ENCODE results near the gene ITPRIPL1.

ITPRIPL1 gene

GRCh38 chr2:96329874-96330273, 4.8 kb downstream of the ITPRIPL1 start:
- in situ Hi-C loops (cut with MboI; ENCODE audit: low sequenced_read_pairs), result no loop called here
- Histone ChIP-seq H3K36me3 (replicated peaks) (peaks cover 5% of the 10 kb centered on the region; the same call in 1 of the 2 replicates), H3K9me3 (no peaks in the 10 kb centered on the region), H3K4me3 (no peak overlapping the region), H3K4me1 (peaks cover 19% of the 10 kb centered on the region), H3K27me3 (ENCODE audit: low read depth) (no peaks in the 10 kb centered on the region)
- no peak for DNase-seq (ENCODE audit: low spot score in 2 of 2)

- in situ Hi-C loops (cut with MboI; ENCODE audit: low sequenced_read_pairs), result no loop called here
- Histone ChIP-seq H3K36me3 (replicated peaks) (peaks cover 5% of the 10 kb centered on the region; the same call in 1 of the 2 replicates), H3K9me3 (no peaks in the 10 kb centered on the region), H3K4me1 (peaks cover 22% of the 10 kb centered on the region), H3K4me3 (no peak overlapping the region), H3K27me3 (ENCODE audit: low read depth) (no peaks in the 10 kb centered on the region)
- DNase-seq (ENCODE audit: low spot score in 2 of 2), result no peak
Observed at GRCh38 chr2:96330407-96330806, 5.3 kb downstream of the ITPRIPL1 start.

DNA sequence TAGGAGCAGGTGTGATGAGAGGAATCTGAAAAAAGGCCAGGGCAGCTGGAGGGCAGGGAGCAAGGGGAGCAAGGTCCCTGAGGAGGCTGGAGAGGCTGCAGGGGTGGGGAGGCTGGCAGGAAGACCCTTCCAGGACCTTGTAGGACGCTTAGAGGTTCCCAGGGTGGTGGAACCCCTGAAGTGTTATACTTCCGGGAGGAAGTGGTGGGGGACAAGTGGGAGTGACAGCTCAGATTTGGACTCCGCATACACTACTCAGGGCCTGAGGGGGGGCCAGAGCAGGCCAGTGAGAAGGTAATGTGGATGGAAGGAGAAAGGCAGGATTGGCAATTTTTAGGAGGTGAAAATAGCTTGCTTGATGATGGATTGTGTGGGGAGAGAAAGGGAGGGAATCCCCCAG, 8.6 kb downstream of the ITPRIPL1 start:
- in situ Hi-C loops (cut with MboI; ENCODE audit: low sequenced_read_pairs), result no loop called here

DNA sequence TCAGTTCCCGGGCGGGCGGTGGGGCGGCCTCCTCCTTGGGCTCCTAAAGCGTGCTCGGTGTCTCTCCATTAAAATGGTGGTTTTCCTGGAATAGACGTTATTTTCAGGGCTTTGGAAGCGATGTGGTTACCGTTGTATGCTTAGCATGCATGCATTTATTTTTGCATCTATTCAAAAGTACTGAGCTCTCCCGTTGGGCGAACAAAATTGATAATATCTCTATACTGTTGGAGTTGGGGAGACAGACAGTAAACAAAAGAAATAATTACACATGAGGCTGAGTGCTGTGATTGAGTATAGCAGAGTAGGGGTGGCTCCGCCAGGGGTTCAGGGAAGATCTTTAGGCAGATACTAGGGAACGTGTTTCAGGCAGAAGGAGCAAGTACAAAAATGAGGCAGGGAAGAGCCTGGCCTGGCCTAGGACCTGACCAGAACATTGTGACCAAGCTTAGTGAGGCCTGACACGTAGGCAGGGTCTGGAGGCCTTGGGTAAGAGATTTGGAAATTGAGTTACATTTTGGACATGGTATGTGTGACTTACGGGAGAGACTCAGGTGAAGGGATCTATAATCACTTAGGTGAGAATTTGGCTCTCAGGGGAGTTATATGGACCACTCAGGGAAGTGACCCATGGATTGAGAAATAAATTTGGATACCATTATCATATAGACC, 11.1 kb downstream of the ITPRIPL1 start:
- H3K4me3 ChIP-seq, result peak overlapping the region; percentile 49
- no peak for DNase-seq (ENCODE audit: low spot score in 2 of 2)
- in situ Hi-C loops (cut with MboI; ENCODE audit: low sequenced_read_pairs), result no loop called here
- H3K36me3 ChIP-seq (replicated peaks), result peaks cover 9% of the 10 kb centered on the region; the same call in 1 of the 2 replicates
- H3K4me1 ChIP-seq, result peaks cover 15% of the 10 kb centered on the region
- H3K27me3 ChIP-seq (ENCODE audit: low read depth), result no peaks in the 10 kb centered on the region
- H3K9me3 ChIP-seq, result no peaks in the 10 kb centered on the region

More for the DNA sequence above, 8.6 kb downstream of the ITPRIPL1 start:
- DNase-seq (ENCODE audit: low spot score in 2 of 2), result no peak
- no peaks in the 10 kb centered on the region for H3K36me3 ChIP-seq (replicated peaks)
- no peak overlapping the region for H3K4me3 ChIP-seq
- no peaks in the 10 kb centered on the region for H3K9me3 ChIP-seq
- H3K4me1 ChIP-seq, result peaks cover 20% of the 10 kb centered on the region
- H3K27me3 ChIP-seq (ENCODE audit: low read depth), result no peaks in the 10 kb centered on the region

- Histone ChIP-seq H3K36me3 (replicated peaks) (peaks cover 15% of the 10 kb centered on the region), H3K4me3 (peak overlapping the region; percentile 49), H3K9me3 (no peaks in the 10 kb centered on the region), H3K27me3 (ENCODE audit: low read depth) (no peaks in the 10 kb centered on the region), H3K4me1 (peaks cover 15% of the 10 kb centered on the region)
- no peak for DNase-seq (ENCODE audit: low spot score in 2 of 2)
- in situ Hi-C loops (cut with MboI; ENCODE audit: low sequenced_read_pairs), result no loop called here
Observed at GRCh38 chr2:96336873-96337272, 11.8 kb downstream of the ITPRIPL1 start.

- Histone ChIP-seq H3K9me3 (no peaks in the 10 kb centered on the region), H3K4me1 (peaks cover 6% of the 10 kb centered on the region; the same call in 1 of the 2 replicates), H3K4me3 (no peak overlapping the region), H3K36me3 (replicated peaks) (peaks cover 52% of the 10 kb centered on the region), H3K27me3 (ENCODE audit: low read depth) (no peaks in the 10 kb centered on the region)
- in situ Hi-C loops (cut with MboI; ENCODE audit: low sequenced_read_pairs), result no loop called here
- DNase-seq (ENCODE audit: low spot score in 2 of 2), result no peak
Observed at GRCh38 chr2:96340493-96341414, 15.6 kb downstream of the ITPRIPL1 start.

- H3K27me3 ChIP-seq (ENCODE audit: low read depth), result no peaks in the 10 kb centered on the region
- in situ Hi-C loops (cut with MboI; ENCODE audit: low sequenced_read_pairs), result no loop called here
- H3K36me3 ChIP-seq (replicated peaks), result peaks cover 58% of the 10 kb centered on the region
- no peaks in the 10 kb centered on the region for H3K9me3 ChIP-seq
- no peak for DNase-seq (ENCODE audit: low spot score in 2 of 2)
- H3K4me3 ChIP-seq, result no peak overlapping the region
- peaks cover 6% of the 10 kb centered on the region; the same call in 1 of the 2 replicates for H3K4me1 ChIP-seq
Observed at GRCh38 chr2:96341641-96342040, 16.5 kb downstream of the ITPRIPL1 start.

- Histone ChIP-seq H3K4me1 (peaks cover 1% of the 10 kb centered on the region; the same call in 1 of the 2 replicates), H3K27me3 (ENCODE audit: low read depth) (no peaks in the 10 kb centered on the region), H3K36me3 (replicated peaks) (peaks cover 58% of the 10 kb centered on the region), H3K9me3 (no peaks in the 10 kb centered on the region), H3K4me3 (no peak overlapping the region)
- DNase-seq (ENCODE audit: low spot score in 2 of 2), result no peak
- in situ Hi-C loops (cut with MboI; ENCODE audit: low sequenced_read_pairs), result no loop called here
Observed at GRCh38 chr2:96342085-96342484, 17.0 kb downstream of the ITPRIPL1 start.

GRCh38 chr2:96344011-96344410, 18.9 kb downstream of the ITPRIPL1 start:
- peaks cover 60% of the 10 kb centered on the region for H3K36me3 ChIP-seq (replicated peaks)
- in situ Hi-C loops (cut with MboI; ENCODE audit: low sequenced_read_pairs), result no loop called here
- no peaks in the 10 kb centered on the region for H3K4me1 ChIP-seq
- H3K9me3 ChIP-seq, result no peaks in the 10 kb centered on the region
- no peak overlapping the region for H3K4me3 ChIP-seq
- no peaks in the 10 kb centered on the region for H3K27me3 ChIP-seq (ENCODE audit: low read depth)
- DNase-seq (ENCODE audit: low spot score in 2 of 2), result no peak

GRCh38 chr2:96345438-96345837, 20.3 kb downstream of the ITPRIPL1 start:
- no peaks in the 10 kb centered on the region for H3K27me3 ChIP-seq (ENCODE audit: low read depth)
- no peak overlapping the region for H3K4me3 ChIP-seq
- no peaks in the 10 kb centered on the region for H3K4me1 ChIP-seq
- in situ Hi-C loops (cut with MboI; ENCODE audit: low sequenced_read_pairs), result no loop called here
- H3K36me3 ChIP-seq (replicated peaks), result peaks cover 73% of the 10 kb centered on the region
- no peak for DNase-seq (ENCODE audit: low spot score in 2 of 2)
- no peaks in the 10 kb centered on the region for H3K9me3 ChIP-seq

- Histone ChIP-seq H3K9me3 (no peaks in the 10 kb centered on the region), H3K4me3 (no peak overlapping the region), H3K36me3 (replicated peaks) (peaks cover 76% of the 10 kb centered on the region), H3K4me1 (no peaks in the 10 kb centered on the region), H3K27me3 (ENCODE audit: low read depth) (no peaks in the 10 kb centered on the region)
- DNase-seq (ENCODE audit: low spot score in 2 of 2), result no peak
- in situ Hi-C loops (cut with MboI; ENCODE audit: low sequenced_read_pairs), result no loop called here
Observed at GRCh38 chr2:96345868-96346462, 20.8 kb downstream of the ITPRIPL1 start.

GRCh38 chr2:96347395-96347794, 22.3 kb downstream of the ITPRIPL1 start:
- Histone ChIP-seq H3K27me3 (ENCODE audit: low read depth) (no peaks in the 10 kb centered on the region), H3K9me3 (no peaks in the 10 kb centered on the region), H3K4me3 (no peak overlapping the region), H3K4me1 (no peaks in the 10 kb centered on the region), H3K36me3 (replicated peaks) (peaks cover 74% of the 10 kb centered on the region)
- no peak for DNase-seq (ENCODE audit: low spot score in 2 of 2)
- in situ Hi-C loops (cut with MboI; ENCODE audit: low sequenced_read_pairs), result no loop called here

DNA sequence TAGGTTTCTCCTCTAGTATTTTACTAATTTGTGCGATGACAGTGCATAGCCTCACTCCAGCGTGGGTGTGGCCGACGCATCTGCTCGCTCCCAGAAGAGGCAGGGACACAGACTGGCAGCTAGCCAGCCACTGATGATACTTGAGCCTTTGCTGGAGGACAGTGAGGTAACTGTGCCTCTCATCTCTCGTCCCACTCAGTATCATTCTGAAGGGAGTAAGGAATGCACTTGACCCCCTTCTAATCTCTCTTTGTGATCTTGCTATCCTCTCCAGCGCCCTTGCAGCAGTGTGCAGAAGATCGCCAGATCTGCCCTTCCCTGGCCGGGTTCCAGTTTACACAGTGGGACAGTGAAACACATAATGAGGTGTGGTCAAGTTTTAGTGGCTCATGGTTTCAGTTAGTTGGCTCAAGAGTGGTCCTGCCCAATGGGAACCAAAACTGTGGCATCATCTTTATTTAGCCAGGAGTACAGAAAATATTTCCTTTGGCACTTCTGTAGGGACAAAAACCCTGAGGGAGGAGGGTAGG, 28.0 kb downstream of the ITPRIPL1 start:
- H3K27me3 ChIP-seq (ENCODE audit: low read depth), result no peaks in the 10 kb centered on the region
- in situ Hi-C loops (cut with MboI; ENCODE audit: low sequenced_read_pairs), result no loop called here
- H3K4me3 ChIP-seq, result no peak overlapping the region
- no peak for DNase-seq (ENCODE audit: low spot score in 2 of 2)
- peaks cover 78% of the 10 kb centered on the region for H3K36me3 ChIP-seq (replicated peaks)
- no peaks in the 10 kb centered on the region for H3K4me1 ChIP-seq
- H3K9me3 ChIP-seq, result no peaks in the 10 kb centered on the region
